Measurements from ENCODE around the gene MYO6.

Gene MYO6

GRCh38 chr6:75963569-75963968, 214.5 kb downstream of the MYO6 start:
- Histone ChIP-seq H3K9ac (ENCODE audit: low read length) (no peak overlapping the region), H3K4me1 (ENCODE audit: insufficient read depth, low read length, severe bottlenecking) (no peaks in the 10 kb centered on the region), H3K4me2 (ENCODE audit: low read length) (no peak overlapping the region), H4K20me1 (ENCODE audit: insufficient read depth, low read length) (no peaks in the 10 kb centered on the region), H3K36me3 (ENCODE audit: insufficient read depth, low read length) (no peaks in the 10 kb centered on the region), H3K9me2 (ENCODE audit: low read depth, low read length) (no peaks in the 10 kb centered on the region), H3K27me3 (ENCODE audit: insufficient read depth, low read length) (no peaks in the 10 kb centered on the region), H3K79me2 (ENCODE audit: insufficient read depth, low read length) (no peaks in the 10 kb centered on the region), H2AFZ (ENCODE audit: low read length) (no peak overlapping the region), H3K4me3 (ENCODE audit: low read depth, low read length, poor library complexity, severe bottlenecking) (no peak overlapping the region), H3K9me3 (ENCODE audit: low read length) (no peaks in the 10 kb centered on the region), H3F3A (ENCODE audit: insufficient read depth, low read length) (no peaks in the 10 kb centered on the region), H3K27ac (ENCODE audit: low read depth, low read length, poor library complexity, severe bottlenecking) (no peak overlapping the region)
- TF ChIP-seq CTCF (IDR thresholded peaks at IDR 0.05; ENCODE audit: low read length): no peak
- TF ChIP-seq EZH2 (IDR thresholded peaks at IDR 0.05; ENCODE audit: borderline replicate concordance, low read length): no peak

GRCh38 chr6:75968143-75968542, 219.1 kb downstream of the MYO6 start:
- Histone ChIP-seq H3K4me3 (ENCODE audit: low read depth, low read length, poor library complexity, severe bottlenecking) (no peak overlapping the region), H3K4me1 (ENCODE audit: insufficient read depth, low read length, severe bottlenecking) (no peaks in the 10 kb centered on the region), H3K9me3 (ENCODE audit: low read length) (no peaks in the 10 kb centered on the region), H3F3A (ENCODE audit: insufficient read depth, low read length) (no peaks in the 10 kb centered on the region), H2AFZ (ENCODE audit: low read length) (no peak overlapping the region), H4K20me1 (ENCODE audit: insufficient read depth, low read length) (no peaks in the 10 kb centered on the region), H3K36me3 (ENCODE audit: insufficient read depth, low read length) (no peaks in the 10 kb centered on the region), H3K79me2 (ENCODE audit: insufficient read depth, low read length) (no peaks in the 10 kb centered on the region), H3K4me2 (ENCODE audit: low read length) (no peak overlapping the region), H3K9me2 (ENCODE audit: low read depth, low read length) (no peaks in the 10 kb centered on the region), H3K27ac (ENCODE audit: low read depth, low read length, poor library complexity, severe bottlenecking) (no peak overlapping the region), H3K9ac (ENCODE audit: low read length) (no peak overlapping the region), H3K27me3 (ENCODE audit: insufficient read depth, low read length) (no peaks in the 10 kb centered on the region)
- TF ChIP-seq EZH2 (IDR thresholded peaks at IDR 0.05; ENCODE audit: borderline replicate concordance, low read length) (no peak), CTCF (IDR thresholded peaks at IDR 0.05; ENCODE audit: low read length) (no peak)

Measured in OCI-LY1 (cell line).